Activated B cell treated with CpG ODN at 0.5 μM for 24 hours (primary cell): ENCODE results near the gene XCL2. TPM values are rescaled to one million over a fixed set of nuclear protein-coding genes. Genes with fewer than 3 reads are reported as not detected.

Experiments used
- ATAC-seq: fragments of 200-7000 bp; cut with Tn5 transposase; one replicate; pipeline ENCODE4 v1.10.0; 2021; ENCODE audit warnings: low read depth, mild to moderate bottlenecking, moderate library complexity
- CTCF ChIA-PET: fragments of 350-600 bp; sonication (Branson Sonifier 250); formaldehyde crosslinking; loops from one replicate; lab custom pipeline; 2021; ENCODE audit warnings: antibody characterized with exemption; lab: Charles Lee
- POLR2A ChIA-PET: fragments of 350-600 bp; sonication (Branson Sonifier 250); formaldehyde crosslinking; loops from one replicate; lab custom pipeline; 2021; ENCODE audit warnings: antibody characterized with exemption; lab: Charles Lee
- DNase-seq: peaks from one replicate; pipeline ENCODE4 v3.0.0; 2022
- H3K27ac Mint-ChIP-seq: one replicate; pipeline ENCODE4 v1.8.0; 2020; ENCODE audit warnings: mixed read lengths
- H3K27me3 Mint-ChIP-seq: one replicate; pipeline ENCODE4 v1.8.0; 2021; ENCODE audit warnings: mixed read lengths
- H3K36me3 Mint-ChIP-seq: one replicate; pipeline ENCODE4 v1.8.0; 2021; ENCODE audit warnings: low read depth, mixed read lengths
- H3K4me1 Mint-ChIP-seq: one replicate; pipeline ENCODE4 v1.8.0; 2021; ENCODE audit warnings: mixed read lengths
- H3K4me3 Mint-ChIP-seq: one replicate; pipeline ENCODE4 v1.8.0; 2020; ENCODE audit warnings: mild to moderate bottlenecking, mixed read lengths
- H3K9me3 Mint-ChIP-seq: one replicate; pipeline ENCODE4 v1.8.0; 2020; ENCODE audit warnings: mixed read lengths
- CTCF ChIP-seq: fragments of 200-600 bp; IDR thresholded peaks from one replicate; pipeline ENCODE4 v1.8.0; 2022; ENCODE audit warnings: antibody characterized with exemption, mild to moderate bottlenecking
- intact Hi-C: fragments of 100-400 bp; cut with micrococcal nuclease; formaldehyde crosslinking; loops from one replicate; pipeline ENCODE4 v1.15.1; 2024
- total RNA-seq: library from RNA; stranded (reverse); gene quantifications from 2 replicates; pipeline ENCODE4 v1.2.3, GENCODE V29; 2022

XCL2 gene
- total RNA-seq, 1 donor from 2014 or later, result not detected

GRCh38 chr1:168565825-168566224, 22.0 kb upstream of the XCL2 start:
- POLR2A ChIA-PET, result no interaction called here
- H3K36me3 Mint-ChIP-seq, result no peaks in the 10 kb centered on the region
- CTCF ChIA-PET, result no interaction called here
- no peak for TF ChIP-seq CTCF
- peaks cover 14% of the 10 kb centered on the region for H3K27me3 Mint-ChIP-seq
- no peak overlapping the region for H3K4me3 Mint-ChIP-seq
- H3K9me3 Mint-ChIP-seq, result no peaks in the 10 kb centered on the region
- no peak overlapping the region for H3K27ac Mint-ChIP-seq
- ATAC-seq (no peak), DNase-seq (no peak)
- no peaks in the 10 kb centered on the region for H3K4me1 Mint-ChIP-seq
- intact Hi-C loops, result no loop called here

- Mint-ChIP-seq H3K27ac (no peak overlapping the region), H3K4me3 (no peak overlapping the region), H3K9me3 (no peaks in the 10 kb centered on the region), H3K36me3 (no peaks in the 10 kb centered on the region), H3K4me1 (no peaks in the 10 kb centered on the region), H3K27me3 (peaks cover 10% of the 10 kb centered on the region)
- POLR2A ChIA-PET, result no interaction called here
- TF ChIP-seq CTCF, result no peak
- CTCF ChIA-PET, result no interaction called here
- intact Hi-C loops, result no loop called here
- DNase-seq, result no peak
- no peak for ATAC-seq
Measured at GRCh38 chr1:168561989-168562388, 18.2 kb upstream of the XCL2 start.

- no peak for TF ChIP-seq CTCF
- H3K9me3 Mint-ChIP-seq, result no peaks in the 10 kb centered on the region
- DNase-seq, result no peak
- ATAC-seq, result no peak
- intact Hi-C loops, result no loop called here
- H3K27ac Mint-ChIP-seq, result no peak overlapping the region
- H3K4me3 Mint-ChIP-seq, result no peak overlapping the region
- ChIA-PET CTCF (no interaction called here), POLR2A (no interaction called here)
- peaks cover 13% of the 10 kb centered on the region for H3K27me3 Mint-ChIP-seq
- H3K36me3 Mint-ChIP-seq, result no peaks in the 10 kb centered on the region
- no peaks in the 10 kb centered on the region for H3K4me1 Mint-ChIP-seq
Measured at GRCh38 chr1:168560370-168560769, 16.6 kb upstream of the XCL2 start.

- no peak overlapping the region for H3K27ac Mint-ChIP-seq
- no peaks in the 10 kb centered on the region for H3K4me1 Mint-ChIP-seq
- peaks cover 5% of the 10 kb centered on the region for H3K27me3 Mint-ChIP-seq
- POLR2A ChIA-PET, result no interaction called here
- DNase-seq (no peak), ATAC-seq (no peak)
- H3K4me3 Mint-ChIP-seq, result no peak overlapping the region
- intact Hi-C loops, result no loop called here
- TF ChIP-seq CTCF, result no peak
- H3K9me3 Mint-ChIP-seq, result no peaks in the 10 kb centered on the region
- CTCF ChIA-PET, result no interaction called here
- H3K36me3 Mint-ChIP-seq, result no peaks in the 10 kb centered on the region
Measured at GRCh38 chr1:168556647-168557046, 12.8 kb upstream of the XCL2 start.

- DNase-seq (no peak), ATAC-seq (no peak)
- ChIA-PET POLR2A (no interaction called here), CTCF (no interaction called here)
- intact Hi-C loops, result no loop called here
- no peak for TF ChIP-seq CTCF
- Mint-ChIP-seq H3K4me1 (no peaks in the 10 kb centered on the region), H3K36me3 (no peaks in the 10 kb centered on the region), H3K9me3 (peaks cover 1% of the 10 kb centered on the region), H3K27ac (no peak overlapping the region), H3K27me3 (peaks cover 2% of the 10 kb centered on the region), H3K4me3 (no peak overlapping the region)
Measured at GRCh38 chr1:168555508-168556046, 11.8 kb upstream of the XCL2 start.
